Epithelial cell of esophagus (primary cell): ENCODE results near the gene PPP1R3D.

Source experiments
- DNase-seq: peaks from one replicate; pipeline ENCODE4 v3.0.0; 2010; ENCODE audit warnings: low read depth
- H3K4me3 ChIP-seq: 2 replicates; pipeline ENCODE4 v1.5.1; 2011; ENCODE audit warnings: mild to moderate bottlenecking, low read length, control low read depth
- CTCF ChIP-seq: IDR thresholded peaks from 2 replicates; pipeline ENCODE4 v1.5.1; 2011; ENCODE audit warnings: low read depth, mild to moderate bottlenecking, low read length, control low read depth, inconsistent platforms; ENCODE audit not compliant: insufficient read depth; ENCODE audit errors: missing control alignments

PPP1R3D gene

GRCh38 chr20:59942245-59942644, 2.1 kb upstream of the PPP1R3D start:
- no peak for DNase-seq
- no peak for TF ChIP-seq CTCF
- H3K4me3 ChIP-seq: no peak overlapping the region

DNA sequence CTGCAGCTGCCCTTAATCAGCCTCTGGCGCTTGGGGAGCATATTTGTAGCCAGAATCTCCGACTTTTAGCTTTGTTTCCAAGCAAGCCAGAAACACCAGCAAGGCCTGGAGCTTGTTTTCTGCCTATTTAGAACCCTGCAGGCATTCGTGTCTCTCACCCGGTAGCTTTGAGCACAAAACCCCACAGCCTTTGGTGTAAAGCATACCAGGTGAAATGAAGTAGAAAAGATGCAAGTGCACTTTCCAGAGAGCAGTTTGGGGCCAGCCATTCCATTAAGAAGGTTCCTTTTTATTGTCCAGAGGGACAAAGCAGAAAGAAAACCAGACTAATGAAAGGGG, 820 bp upstream of the PPP1R3D start:
- DNase-seq: no peak
- no peak for TF ChIP-seq CTCF
- peak overlapping the region; percentile 51 for H3K4me3 ChIP-seq

GRCh38 chr20:59939879-59940128, 301 bp downstream of the PPP1R3D start:
- peak overlapping the region; percentile 76 for H3K4me3 ChIP-seq
- no peak for TF ChIP-seq CTCF
- DNase-seq: no peak

DNA sequence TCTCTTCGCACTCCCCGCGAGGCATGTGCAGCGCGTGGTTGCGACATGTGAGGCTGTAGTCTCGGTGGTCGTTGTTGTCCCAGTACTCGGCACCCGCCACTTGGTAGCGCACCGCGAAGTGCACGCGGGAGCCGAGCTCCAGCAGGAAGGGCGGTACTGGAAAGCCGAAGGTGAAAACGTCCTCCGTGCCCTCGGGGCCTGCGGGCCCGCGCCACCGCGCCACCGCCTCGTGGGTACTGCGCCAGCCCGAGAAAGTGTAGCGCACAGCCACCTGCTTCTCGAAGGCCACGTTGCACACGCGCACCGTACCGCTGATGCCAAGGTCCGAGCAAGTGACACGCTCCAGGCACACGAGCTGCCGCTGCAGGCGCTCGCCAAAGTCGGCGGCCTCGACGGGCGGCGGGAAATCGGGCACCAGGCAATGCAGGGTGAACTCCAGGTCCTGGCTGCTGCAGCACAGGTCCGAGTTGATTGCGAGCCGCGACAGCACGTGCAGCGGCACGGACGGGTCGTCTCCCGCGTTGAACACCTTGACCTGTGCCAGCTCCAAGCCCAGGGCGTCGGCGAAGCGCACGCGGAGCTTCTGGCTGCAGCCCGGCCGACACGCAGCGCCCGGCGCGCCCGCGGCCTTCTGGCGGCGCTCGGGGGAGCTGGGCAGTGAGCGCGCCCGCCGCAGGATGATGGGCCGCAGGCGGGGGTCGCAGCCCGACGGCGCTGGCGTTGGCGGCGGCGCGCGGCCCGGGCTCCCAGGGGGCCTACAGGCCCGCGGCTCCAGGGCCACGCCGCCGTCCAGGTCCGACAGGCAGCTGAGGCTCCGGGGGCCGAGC, 840 bp downstream of the PPP1R3D start:
- no peak for DNase-seq
- TF ChIP-seq CTCF: no peak
- peak overlapping the region; percentile 76 for H3K4me3 ChIP-seq

GRCh38 chr20:59938696-59939051, 1.4 kb downstream of the PPP1R3D start:
- TF ChIP-seq CTCF: no peak
- peak overlapping the region; percentile 48 for H3K4me3 ChIP-seq
- DNase-seq: peak; percentile 24

- DNase-seq: peak; percentile 45
- no peak for TF ChIP-seq CTCF
- H3K4me3 ChIP-seq: peak overlapping the region; percentile 48
Measured at GRCh38 chr20:59938221-59938620, 1.9 kb downstream of the PPP1R3D start.

- no peak for DNase-seq
- peak overlapping the region; percentile 24 for H3K4me3 ChIP-seq
- no peak for TF ChIP-seq CTCF
Measured at GRCh38 chr20:59937150-59937549, 3.0 kb downstream of the PPP1R3D start.
